Fibroblast of mammary gland (primary cell): ENCODE measurements around the gene RHBG.
A peak's percentile ranks its signal among the peaks of the same experiment; 100 is the strongest.

Experiments used
- DNase-seq: peaks from one replicate; pipeline ENCODE4 v3.0.0-alpha.2; 2010; ENCODE audit warnings: low read depth
- H3K4me3 ChIP-seq: 2 replicates; pipeline ENCODE4 v1.5.1; 2011; ENCODE audit warnings: low read depth, mild to moderate bottlenecking, low read length, moderate library complexity; ENCODE audit not compliant: control insufficient read depth
- CTCF ChIP-seq: conservative IDR thresholded peaks from 2 replicates; pipeline ENCODE4 v1.5.1; 2011; ENCODE audit warnings: low read depth, low read length, inconsistent platforms; ENCODE audit not compliant: control insufficient read depth, insufficient read depth

Gene RHBG

GRCh38 chr1:156385534-156386031, 16.6 kb downstream of the RHBG start:
- no peak overlapping the region for H3K4me3 ChIP-seq
- TF ChIP-seq CTCF = peak; percentile 74
- DNase-seq = peak; percentile 64

GRCh38 chr1:156386134-156386901, 17.3 kb downstream of the RHBG start:
- no peak for DNase-seq
- TF ChIP-seq CTCF = no peak
- H3K4me3 ChIP-seq = no peak overlapping the region

GRCh38 chr1:156386949-156387869, 18.2 kb downstream of the RHBG start:
- H3K4me3 ChIP-seq = no peak overlapping the region
- TF ChIP-seq CTCF = no peak
- DNase-seq = no peak

GRCh38 chr1:156387870-156388173, 18.8 kb downstream of the RHBG start:
- no peak for DNase-seq
- TF ChIP-seq CTCF = no peak
- no peak overlapping the region for H3K4me3 ChIP-seq

- no peak for TF ChIP-seq CTCF
- no peak for DNase-seq
- H3K4me3 ChIP-seq = no peak overlapping the region
Observed at GRCh38 chr1:156388174-156389137, 19.4 kb downstream of the RHBG start.

GRCh38 chr1:156389311-156389710, 20.3 kb downstream of the RHBG start:
- no peak for DNase-seq
- H3K4me3 ChIP-seq = no peak overlapping the region
- no peak for TF ChIP-seq CTCF
